Epithelial cell of esophagus (primary cell): ENCODE data around the gene CLSTN2.

ENCODE experiments used
- DNase-seq: peaks from one replicate; pipeline ENCODE4 v3.0.0; 2010; ENCODE audit warnings: low read depth
- H3K4me3 ChIP-seq: 2 replicates; pipeline ENCODE4 v1.5.1; 2011; ENCODE audit warnings: mild to moderate bottlenecking, low read length, control low read depth
- TF ChIP-seq, protein P1 (sequence below): IDR thresholded peaks from 2 replicates; pipeline ENCODE4 v1.5.1; 2011; ENCODE audit warnings: low read depth, mild to moderate bottlenecking, low read length, control low read depth, inconsistent platforms; ENCODE audit not compliant: insufficient read depth; ENCODE audit errors: missing control alignments

Gene CLSTN2

DNA sequence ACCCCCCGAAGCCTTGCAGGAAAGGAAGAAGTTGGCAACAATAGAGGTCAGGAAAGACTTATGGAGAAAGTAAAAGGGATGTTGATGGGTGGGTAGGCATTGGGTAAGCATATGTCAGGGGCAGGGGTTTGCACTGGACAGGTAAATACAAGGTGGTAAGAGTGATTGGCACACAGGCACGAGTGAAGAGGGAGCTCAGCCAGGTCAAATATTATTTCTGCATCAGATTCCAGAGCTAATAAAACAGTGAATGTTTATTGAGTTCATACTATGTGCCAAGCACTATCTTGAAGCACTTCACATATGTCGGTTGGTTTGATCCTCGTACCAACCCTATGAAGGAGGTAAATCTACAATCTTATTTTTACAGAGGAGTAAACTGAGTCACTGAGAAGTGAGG is 6.6 kb downstream of the CLSTN2 start:
- no peak for DNase-seq
- TF ChIP-seq, protein P1, sequence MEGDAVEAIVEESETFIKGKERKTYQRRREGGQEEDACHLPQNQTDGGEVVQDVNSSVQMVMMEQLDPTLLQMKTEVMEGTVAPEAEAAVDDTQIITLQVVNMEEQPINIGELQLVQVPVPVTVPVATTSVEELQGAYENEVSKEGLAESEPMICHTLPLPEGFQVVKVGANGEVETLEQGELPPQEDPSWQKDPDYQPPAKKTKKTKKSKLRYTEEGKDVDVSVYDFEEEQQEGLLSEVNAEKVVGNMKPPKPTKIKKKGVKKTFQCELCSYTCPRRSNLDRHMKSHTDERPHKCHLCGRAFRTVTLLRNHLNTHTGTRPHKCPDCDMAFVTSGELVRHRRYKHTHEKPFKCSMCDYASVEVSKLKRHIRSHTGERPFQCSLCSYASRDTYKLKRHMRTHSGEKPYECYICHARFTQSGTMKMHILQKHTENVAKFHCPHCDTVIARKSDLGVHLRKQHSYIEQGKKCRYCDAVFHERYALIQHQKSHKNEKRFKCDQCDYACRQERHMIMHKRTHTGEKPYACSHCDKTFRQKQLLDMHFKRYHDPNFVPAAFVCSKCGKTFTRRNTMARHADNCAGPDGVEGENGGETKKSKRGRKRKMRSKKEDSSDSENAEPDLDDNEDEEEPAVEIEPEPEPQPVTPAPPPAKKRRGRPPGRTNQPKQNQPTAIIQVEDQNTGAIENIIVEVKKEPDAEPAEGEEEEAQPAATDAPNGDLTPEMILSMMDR, result no peak
- no peak overlapping the region for H3K4me3 ChIP-seq

DNA sequence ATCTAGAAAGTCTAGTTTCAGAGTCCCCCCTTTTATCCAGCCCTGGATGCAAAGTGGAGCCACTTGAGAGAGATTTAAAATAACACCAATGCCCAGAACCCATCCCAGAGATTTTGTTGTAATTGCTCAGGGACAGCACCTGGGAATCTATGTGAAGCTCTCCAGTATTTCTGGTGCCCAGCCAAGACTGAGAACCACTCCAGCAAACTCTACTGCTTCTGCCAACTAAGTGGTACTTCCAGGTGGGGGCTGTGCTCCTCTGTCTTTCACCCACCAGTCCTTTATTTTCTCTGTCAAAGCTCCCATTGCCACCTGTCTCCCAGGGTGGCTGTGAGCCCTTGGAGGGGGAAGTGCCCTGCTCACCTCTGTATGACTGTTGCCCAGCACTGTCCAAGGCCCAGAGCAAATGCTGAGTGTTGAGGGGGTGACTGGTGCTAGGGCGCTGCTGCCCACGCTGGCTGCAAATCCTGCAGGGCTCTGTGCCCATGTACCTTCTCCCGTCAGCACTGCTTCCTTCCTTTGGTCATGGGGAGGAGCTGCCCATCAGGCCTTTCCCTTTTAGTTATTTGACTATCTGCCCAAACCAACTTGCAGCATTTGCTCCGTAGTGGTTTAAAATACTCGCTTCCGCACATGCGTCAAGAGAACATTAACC is 9.4 kb downstream of the CLSTN2 start:
- TF ChIP-seq, protein P1, result no peak
- DNase-seq, result no peak
- H3K4me3 ChIP-seq, result no peak overlapping the region

DNA sequence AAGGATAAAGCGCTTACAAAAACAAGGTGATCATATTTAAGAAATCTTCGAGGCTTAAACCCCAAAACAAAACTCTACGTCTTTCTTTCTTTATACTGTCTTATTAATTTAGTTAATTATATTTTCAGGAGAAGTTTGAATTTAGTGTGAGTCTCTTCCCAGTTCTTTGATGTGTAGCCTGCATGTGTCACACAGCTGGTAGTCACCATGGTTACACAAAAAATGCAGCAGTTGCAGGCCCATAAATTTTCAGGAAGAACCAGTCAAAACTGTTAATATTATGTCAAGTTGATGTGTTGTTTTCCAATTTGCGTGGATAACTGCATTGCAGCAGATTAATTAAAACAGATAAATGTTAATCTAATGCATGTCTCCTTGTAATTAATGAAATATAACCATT is 10.4 kb downstream of the CLSTN2 start:
- no peak for DNase-seq
- H3K4me3 ChIP-seq, result no peak overlapping the region
- TF ChIP-seq, protein P1, result no peak

DNA sequence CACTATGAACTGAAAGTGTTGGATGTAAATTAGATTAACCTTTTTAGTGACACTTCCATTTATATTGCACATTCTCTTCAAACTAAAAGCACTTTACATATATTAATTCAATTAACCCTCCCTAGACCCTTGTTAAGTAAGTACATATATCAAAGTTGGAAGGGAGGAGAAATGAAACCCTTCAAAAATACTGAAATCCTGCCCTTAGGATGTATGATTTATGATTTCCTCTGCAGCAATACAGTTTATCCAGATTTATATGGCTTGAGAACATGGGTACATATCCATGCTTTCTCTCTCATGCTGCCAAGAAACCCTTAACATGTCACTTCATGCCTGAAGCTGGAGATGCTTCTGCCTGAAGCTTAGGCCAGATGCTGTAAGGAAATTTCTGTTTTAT is 11.0 kb downstream of the CLSTN2 start:
- TF ChIP-seq, protein P1, result no peak
- no peak overlapping the region for H3K4me3 ChIP-seq
- no peak for DNase-seq

DNA sequence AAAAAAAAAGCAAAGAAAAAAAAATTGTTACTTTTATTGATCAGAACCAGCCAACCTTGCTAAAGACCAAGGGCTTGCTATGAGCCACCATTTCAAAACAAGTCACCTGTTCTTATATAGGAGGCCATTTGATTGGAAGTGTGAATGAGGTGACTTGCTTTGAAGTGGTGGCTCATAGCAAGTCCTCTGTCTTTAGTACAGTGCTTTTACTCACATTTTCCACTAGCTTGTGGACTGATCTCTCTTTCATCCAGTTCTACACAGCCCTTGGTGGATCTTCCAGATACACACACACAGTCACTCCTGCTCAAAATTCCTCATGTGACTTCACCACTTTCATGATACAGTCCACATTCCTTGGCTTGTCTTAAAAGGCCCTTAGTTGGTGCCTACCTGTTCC is 13.5 kb downstream of the CLSTN2 start:
- no peak for DNase-seq
- TF ChIP-seq, protein P1, result no peak
- H3K4me3 ChIP-seq, result no peak overlapping the region

DNA sequence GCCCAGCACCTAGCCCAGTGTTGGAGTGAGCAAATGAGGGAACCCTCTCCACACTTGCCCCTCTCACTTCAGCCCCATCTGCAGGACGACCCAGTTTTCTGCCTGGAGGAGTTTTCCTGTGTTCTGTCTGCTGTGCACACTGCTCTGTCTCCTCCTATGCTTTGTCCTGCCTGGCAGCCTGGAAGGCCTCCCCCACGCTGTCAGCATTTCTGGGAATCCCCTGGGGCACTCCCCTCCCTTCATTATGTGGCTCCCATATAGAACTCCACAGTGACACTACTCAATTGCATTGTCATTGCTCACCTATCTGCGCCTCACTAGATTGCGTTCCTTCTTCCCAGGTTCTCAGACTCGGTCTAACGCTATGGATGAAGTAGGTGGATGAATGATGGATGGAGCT is 13.9 kb downstream of the CLSTN2 start:
- no peak overlapping the region for H3K4me3 ChIP-seq
- TF ChIP-seq, protein P1, result no peak
- DNase-seq, result no peak
